GM23248 (cell line): ENCODE results near the gene NRCAM. TPM values are rescaled to one million over a fixed set of nuclear protein-coding genes. Genes with fewer than 3 reads are reported as not detected.

Experiments used
- DNase-seq: peaks from one replicate; pipeline ENCODE4 v3.0.0-alpha.2; 2015
- H2AFZ ChIP-seq: fragments of 200-600 bp; sonication (generic); 2 replicates; pipeline ENCODE4 v1.6.1; 2016; ENCODE audit warnings: antibody characterized with exemption
- H3F3A ChIP-seq: fragments of 200-600 bp; sonication (generic); 2 replicates; pipeline ENCODE4 v1.6.1; 2016; ENCODE audit warnings: mild to moderate bottlenecking, antibody characterized with exemption, mixed run types; ENCODE audit not compliant: insufficient read depth
- H3K27ac ChIP-seq: fragments of 200-600 bp; sonication (generic); 2 replicates; pipeline ENCODE4 v1.5.1; 2016; ENCODE audit warnings: mild to moderate bottlenecking
- H3K27me3 ChIP-seq: fragments of 200-600 bp; sonication (generic); replicated peaks from 2 replicates; pipeline ENCODE4 v1.6.1; 2016; ENCODE audit warnings: mild to moderate bottlenecking; ENCODE audit not compliant: insufficient read depth
- H3K36me3 ChIP-seq: fragments of 200-600 bp; sonication (generic); 2 replicates; pipeline ENCODE4 v1.6.1; 2016; ENCODE audit warnings: low read depth, mild to moderate bottlenecking
- H3K4me1 ChIP-seq: fragments of 200-600 bp; sonication (generic); 2 replicates; pipeline ENCODE4 v1.6.1; 2016; ENCODE audit warnings: mild to moderate bottlenecking; ENCODE audit not compliant: insufficient read depth
- H3K4me2 ChIP-seq: fragments of 200-600 bp; sonication (generic); one replicate; pipeline ENCODE4 v1.6.1; 2016; ENCODE audit warnings: mild to moderate bottlenecking; ENCODE audit not compliant: unreplicated experiment
- H3K4me3 ChIP-seq: fragments of 200-600 bp; sonication (generic); 2 replicates; pipeline ENCODE4 v1.5.1; 2016; ENCODE audit warnings: mild to moderate bottlenecking
- H3K79me2 ChIP-seq: fragments of 200-600 bp; sonication (generic); 2 replicates; pipeline ENCODE4 v1.6.1; 2016; ENCODE audit warnings: mild to moderate bottlenecking; ENCODE audit not compliant: insufficient read depth
- H3K9ac ChIP-seq: fragments of 200-600 bp; sonication (generic); 2 replicates; pipeline ENCODE4 v1.6.1; 2016; ENCODE audit warnings: mild to moderate bottlenecking
- H3K9me2 ChIP-seq: fragments of 200-600 bp; sonication (generic); 2 replicates; pipeline ENCODE4 v1.6.1; 2016; ENCODE audit warnings: mixed run types, mild to moderate bottlenecking, moderate library complexity; ENCODE audit not compliant: insufficient read depth
- H3K9me3 ChIP-seq: fragments of 200-600 bp; sonication (generic); one replicate; pipeline ENCODE4 v1.6.1; 2017; ENCODE audit warnings: low read depth
- H4K20me1 ChIP-seq: fragments of 200-600 bp; sonication (generic); 2 replicates; pipeline ENCODE4 v1.6.0; 2016; ENCODE audit not compliant: insufficient read depth
- EZH2 ChIP-seq: fragments of 200-600 bp; sonication (generic); IDR thresholded peaks from 2 replicates; pipeline ENCODE4 v1.6.1; 2018; ENCODE audit warnings: antibody characterized with exemption, mild to moderate bottlenecking; ENCODE audit not compliant: insufficient read depth, poor library complexity, severe bottlenecking
- EZH2phosphoT487 ChIP-seq: fragments of 200-600 bp; sonication (generic); IDR thresholded peaks from 2 replicates; pipeline ENCODE4 v1.6.1; 2018; ENCODE audit warnings: antibody characterized with exemption, moderate library complexity, mild to moderate bottlenecking, low read depth; ENCODE audit not compliant: insufficient read depth
- WGBS, 2 experiments: methylation state at CpG; one replicate each; pipeline ENCODE4 v1.1.6; 2015 to 2017; ENCODE audit warnings: low lambda C conversion rate in 2 of 2, low coverage in 1 of 2; ENCODE audit errors: missing lambda C conversion rate in 2 of 2; 5-methylcytosine and 5-hydroxymethylcytosine counted together
- in situ Hi-C: fragments of 300-500 bp; cut with MboI; formaldehyde crosslinking; loops from 2 replicates; pipeline ENCODE4 v1.15.0; 2020
- polyA plus RNA-seq: library from polyadenylated mRNA; unstranded; fragments of >200 nt; fragmentation: Nextera tagmentation; extraction: Ambion mirVana; gene quantifications from 2 replicates; pipeline ENCODE4 v1.2.1, GENCODE V29; 2016
- total RNA-seq: library from RNA; depleted of rRNA; stranded (reverse); fragments of >200 nt; shearing (Covaris generic); gene quantifications from 2 replicates; pipeline ENCODE4 v1.2.3, GENCODE V29; 2014

Gene NRCAM
- total and polyA plus RNA-seq, 2 experiments from 2014 or later: 5.1 to 7.0 TPM

DNA sequence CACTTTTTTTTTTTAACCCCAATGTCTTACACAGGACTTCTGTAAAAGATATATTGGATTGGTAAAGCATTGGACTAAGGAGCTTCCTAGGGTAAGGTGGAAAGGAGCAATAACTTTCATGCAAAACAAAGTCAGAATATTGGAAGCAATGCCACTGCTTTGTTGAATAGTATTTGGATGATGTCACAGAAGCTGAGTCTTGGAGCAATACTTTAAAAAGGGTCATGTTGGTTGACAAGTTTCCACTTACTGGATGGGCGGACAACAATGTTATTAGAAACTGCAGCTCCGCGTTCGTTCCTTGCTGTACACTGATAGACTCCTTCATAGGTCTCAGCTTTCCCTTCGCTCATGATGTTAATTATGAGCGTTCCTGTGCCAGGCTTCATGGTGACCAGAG is 224.2 kb downstream of the NRCAM start:
- Histone ChIP-seq H2AFZ (no peak overlapping the region), H3F3A (peaks cover 22% of the 10 kb centered on the region), H3K9ac (no peak overlapping the region), H3K36me3 (no peaks in the 10 kb centered on the region), H3K27ac (no peak overlapping the region), H3K4me3 (no peak overlapping the region), H3K27me3 (no peaks in the 10 kb centered on the region), H3K4me2 (no peak overlapping the region), H3K79me2 (no peaks in the 10 kb centered on the region), H3K9me3 (no peaks in the 10 kb centered on the region), H3K4me1 (peaks cover 46% of the 10 kb centered on the region), H4K20me1 (no peaks in the 10 kb centered on the region), H3K9me2 (no peaks in the 10 kb centered on the region)
- WGBS, 2 experiments: 94 to 95% methylated on average over 6 of the region's 6 CpGs
- no peak for DNase-seq
- in situ Hi-C loops: no loop called here
- TF ChIP-seq EZH2 (no peak), EZH2phosphoT487 (no peak)

- Histone ChIP-seq H3K9me3 (no peaks in the 10 kb centered on the region), H3F3A (peaks cover 20% of the 10 kb centered on the region), H2AFZ (no peak overlapping the region), H3K36me3 (no peaks in the 10 kb centered on the region), H3K27ac (no peak overlapping the region), H3K4me3 (no peak overlapping the region), H3K79me2 (no peaks in the 10 kb centered on the region), H4K20me1 (no peaks in the 10 kb centered on the region), H3K9me2 (no peaks in the 10 kb centered on the region), H3K27me3 (no peaks in the 10 kb centered on the region), H3K9ac (no peak overlapping the region), H3K4me2 (no peak overlapping the region), H3K4me1 (peaks cover 43% of the 10 kb centered on the region)
- TF ChIP-seq EZH2phosphoT487: no peak
- TF ChIP-seq EZH2: no peak
- no peak for DNase-seq
- in situ Hi-C loops: no loop called here
- 95 to 98% methylated on average over 2 of the region's 2 CpGs for WGBS, 2 experiments
Observed at GRCh38 chr7:108231221-108231620, 225.0 kb downstream of the NRCAM start.

DNA sequence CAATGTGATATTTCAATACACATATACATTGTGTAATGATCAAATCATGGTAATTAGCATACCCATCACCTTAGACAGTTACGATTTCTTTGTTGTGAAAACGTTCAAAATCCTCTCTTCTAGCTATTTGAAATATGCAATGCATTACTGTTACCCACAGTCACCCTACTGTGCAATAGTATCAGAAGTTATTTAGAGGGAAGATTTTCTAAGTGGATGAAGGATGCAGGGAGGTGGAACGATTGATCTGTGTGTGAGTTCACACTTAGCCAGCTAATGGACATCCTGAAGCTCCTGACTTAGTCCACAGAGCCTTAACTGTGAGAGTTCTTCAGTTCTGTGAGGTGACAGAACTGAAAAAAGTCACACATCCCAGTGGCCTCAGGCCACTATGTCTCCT is 228.9 kb downstream of the NRCAM start:
- Histone ChIP-seq H3K36me3 (no peaks in the 10 kb centered on the region), H3K27ac (no peak overlapping the region), H3K4me1 (peaks cover 25% of the 10 kb centered on the region), H3K9me3 (no peaks in the 10 kb centered on the region), H3K9me2 (no peaks in the 10 kb centered on the region; the same call in 1 of the 2 replicates), H4K20me1 (no peaks in the 10 kb centered on the region), H3F3A (no peaks in the 10 kb centered on the region), H3K27me3 (no peaks in the 10 kb centered on the region), H3K4me3 (no peak overlapping the region), H3K9ac (no peak overlapping the region), H3K4me2 (no peak overlapping the region), H3K79me2 (no peaks in the 10 kb centered on the region), H2AFZ (no peak overlapping the region)
- in situ Hi-C loops: no loop called here
- DNase-seq: no peak
- no peak for TF ChIP-seq EZH2phosphoT487
- no peak for TF ChIP-seq EZH2
- WGBS, 2 experiments: 69 to 80% methylated on average over 3 of the region's 3 CpGs

DNA sequence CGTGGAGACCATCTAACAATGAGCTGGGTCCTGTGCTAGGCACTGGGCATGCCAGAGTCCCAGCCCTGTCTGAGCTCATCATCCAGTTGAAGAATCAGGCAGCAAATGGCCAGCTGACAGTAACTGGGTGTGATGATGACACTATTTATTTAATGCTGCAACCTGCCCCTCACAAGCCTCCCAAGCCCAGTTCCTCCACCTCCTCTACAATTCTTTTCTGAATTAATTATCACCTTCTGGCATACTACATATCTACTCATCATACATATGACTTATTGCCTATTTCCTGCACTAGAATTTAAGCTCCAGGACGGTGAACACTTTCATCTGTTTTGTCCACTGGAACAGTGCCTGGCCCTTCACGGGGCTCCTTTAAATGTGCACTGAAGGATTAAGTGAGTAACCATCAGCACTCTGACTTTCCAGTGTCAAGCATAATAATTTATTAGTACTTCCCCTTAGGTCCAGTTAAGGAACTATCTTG is 229.4 kb downstream of the NRCAM start:
- no peaks in the 10 kb centered on the region for H3K79me2 ChIP-seq
- 48% methylated on average over 3 of the region's 3 CpGs for WGBS, 2 experiments
- no peaks in the 10 kb centered on the region for H3K36me3 ChIP-seq
- H3K9ac ChIP-seq: no peak overlapping the region
- in situ Hi-C loops: no loop called here
- H3K4me3 ChIP-seq: no peak overlapping the region
- no peak overlapping the region for H3K4me2 ChIP-seq
- no peaks in the 10 kb centered on the region; the same call in 1 of the 2 replicates for H3K9me2 ChIP-seq
- no peak overlapping the region for H2AFZ ChIP-seq
- H3K4me1 ChIP-seq: peaks cover 27% of the 10 kb centered on the region
- no peak for DNase-seq
- no peaks in the 10 kb centered on the region for H3K27me3 ChIP-seq
- TF ChIP-seq EZH2: no peak
- no peak for TF ChIP-seq EZH2phosphoT487
- no peaks in the 10 kb centered on the region for H3F3A ChIP-seq
- no peaks in the 10 kb centered on the region for H3K9me3 ChIP-seq
- no peak overlapping the region for H3K27ac ChIP-seq
- H4K20me1 ChIP-seq: no peaks in the 10 kb centered on the region
